GM04504 (cell line): ENCODE measurements around the gene KIF15.
"Not testable (repeated sequence)": the region's sequence is repeated elsewhere in the genome, so short reads cannot be mapped to it uniquely, and the experiment has no call there.

ENCODE experiments used
- DNase-seq: peaks from one replicate; pipeline ENCODE4 v3.0.0-alpha.2; 2012; ENCODE audit warnings: low read depth

KIF15 gene, protein sequence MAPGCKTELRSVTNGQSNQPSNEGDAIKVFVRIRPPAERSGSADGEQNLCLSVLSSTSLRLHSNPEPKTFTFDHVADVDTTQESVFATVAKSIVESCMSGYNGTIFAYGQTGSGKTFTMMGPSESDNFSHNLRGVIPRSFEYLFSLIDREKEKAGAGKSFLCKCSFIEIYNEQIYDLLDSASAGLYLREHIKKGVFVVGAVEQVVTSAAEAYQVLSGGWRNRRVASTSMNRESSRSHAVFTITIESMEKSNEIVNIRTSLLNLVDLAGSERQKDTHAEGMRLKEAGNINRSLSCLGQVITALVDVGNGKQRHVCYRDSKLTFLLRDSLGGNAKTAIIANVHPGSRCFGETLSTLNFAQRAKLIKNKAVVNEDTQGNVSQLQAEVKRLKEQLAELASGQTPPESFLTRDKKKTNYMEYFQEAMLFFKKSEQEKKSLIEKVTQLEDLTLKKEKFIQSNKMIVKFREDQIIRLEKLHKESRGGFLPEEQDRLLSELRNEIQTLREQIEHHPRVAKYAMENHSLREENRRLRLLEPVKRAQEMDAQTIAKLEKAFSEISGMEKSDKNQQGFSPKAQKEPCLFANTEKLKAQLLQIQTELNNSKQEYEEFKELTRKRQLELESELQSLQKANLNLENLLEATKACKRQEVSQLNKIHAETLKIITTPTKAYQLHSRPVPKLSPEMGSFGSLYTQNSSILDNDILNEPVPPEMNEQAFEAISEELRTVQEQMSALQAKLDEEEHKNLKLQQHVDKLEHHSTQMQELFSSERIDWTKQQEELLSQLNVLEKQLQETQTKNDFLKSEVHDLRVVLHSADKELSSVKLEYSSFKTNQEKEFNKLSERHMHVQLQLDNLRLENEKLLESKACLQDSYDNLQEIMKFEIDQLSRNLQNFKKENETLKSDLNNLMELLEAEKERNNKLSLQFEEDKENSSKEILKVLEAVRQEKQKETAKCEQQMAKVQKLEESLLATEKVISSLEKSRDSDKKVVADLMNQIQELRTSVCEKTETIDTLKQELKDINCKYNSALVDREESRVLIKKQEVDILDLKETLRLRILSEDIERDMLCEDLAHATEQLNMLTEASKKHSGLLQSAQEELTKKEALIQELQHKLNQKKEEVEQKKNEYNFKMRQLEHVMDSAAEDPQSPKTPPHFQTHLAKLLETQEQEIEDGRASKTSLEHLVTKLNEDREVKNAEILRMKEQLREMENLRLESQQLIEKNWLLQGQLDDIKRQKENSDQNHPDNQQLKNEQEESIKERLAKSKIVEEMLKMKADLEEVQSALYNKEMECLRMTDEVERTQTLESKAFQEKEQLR (N-terminal part only)

GRCh38 chr3:44761424-44762169 lies at the start of gene KIF15, which contains the start of gene KIAA1143:
Gene KIF15 (plus strand): TSS chr3:44761794. CDS start chr3:44761866, 72 bp downstream.
Gene KIAA1143 (minus strand): TSS chr3:44761619. CDS start chr3:44761602, 17 bp downstream.
- DNase-seq, result peak; percentile 88

DNA sequence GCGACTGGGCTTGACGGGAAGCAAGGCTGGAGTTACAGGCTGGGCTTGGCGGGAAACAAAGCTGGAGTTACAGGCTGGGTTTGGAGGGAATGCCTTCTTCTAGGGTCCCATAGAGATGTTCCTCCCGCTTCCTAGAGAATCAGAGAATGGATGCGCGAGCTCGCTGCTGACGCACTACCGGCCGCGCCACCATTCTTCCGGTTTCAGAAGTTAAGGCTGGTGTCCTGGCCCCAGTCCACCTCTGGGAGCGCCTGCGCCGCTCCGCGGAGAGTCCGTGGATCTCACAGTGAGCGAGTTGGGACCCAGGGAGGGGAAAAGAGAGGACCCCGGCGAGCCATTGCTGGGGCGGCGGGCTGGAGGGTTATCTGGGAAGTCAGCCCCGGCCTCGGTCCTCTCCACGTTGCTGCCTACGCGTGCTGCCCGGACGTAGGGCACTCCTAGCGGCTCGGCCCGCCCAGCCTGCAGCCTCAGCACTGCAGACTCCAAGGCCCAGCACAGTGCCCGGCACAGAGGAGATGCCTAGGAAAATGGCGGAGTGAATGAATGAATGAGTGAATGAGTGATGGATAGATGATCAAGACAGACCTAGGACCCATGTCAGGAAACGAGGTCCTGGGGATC lies 49.0 kb upstream of the KIF15 start, which contains the start of gene ZNF502:
Gene ZNF502, plus strand, starts transcription at position 206 of the 621 bp plus-strand sequence. CDS start 7,602 bp downstream, outside the sequence.
- DNase-seq, result peak; percentile 66

GRCh38 chr3:44721231-44722102 lies 40.1 kb upstream of the KIF15 start:
- no peak for DNase-seq

DNA sequence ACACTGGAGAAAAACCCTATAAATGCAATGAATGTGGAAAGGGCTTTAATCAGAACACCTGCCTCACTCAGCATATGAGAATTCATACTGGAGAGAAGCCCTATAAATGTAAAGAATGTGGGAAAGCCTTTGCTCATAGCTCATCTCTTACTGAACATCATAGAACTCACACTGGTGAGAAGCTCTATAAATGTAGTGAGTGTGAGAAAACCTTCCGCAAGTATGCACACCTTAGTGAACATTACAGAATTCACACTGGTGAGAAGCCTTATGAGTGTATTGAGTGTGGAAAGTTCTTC lies 39.5 kb upstream of the KIF15 start:
- no peak for DNase-seq

DNA sequence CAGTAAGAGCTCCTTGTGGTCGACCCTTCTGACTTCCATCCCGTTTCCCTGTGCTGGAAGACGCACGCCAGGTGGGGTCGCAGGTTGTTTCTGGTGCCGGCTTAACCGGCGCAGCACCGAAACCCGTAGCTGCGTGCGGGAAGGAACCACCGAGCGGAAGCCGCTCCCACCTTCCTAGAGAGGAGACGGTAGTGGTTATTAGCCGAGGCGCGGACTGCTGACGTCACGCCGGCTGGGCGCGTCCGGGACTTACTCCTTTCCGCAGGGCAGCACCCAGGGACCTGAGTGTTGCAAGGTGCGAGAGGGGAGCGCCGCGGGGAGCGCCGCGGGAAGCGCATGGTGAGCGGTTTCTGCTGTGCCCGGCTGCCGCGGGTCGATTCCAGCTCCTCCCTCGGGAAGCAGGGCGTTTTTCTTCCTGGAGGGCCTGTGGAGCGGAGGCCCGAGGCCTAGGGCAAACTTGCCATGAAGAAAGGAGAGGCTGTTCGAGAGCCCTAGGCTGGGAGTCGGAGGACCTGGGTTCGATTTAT lies 32.1 kb upstream of the KIF15 start, which contains the start of gene ZNF501:
Gene ZNF501, plus strand, starts transcription at position 252 of the 527 bp plus-strand sequence. CDS start 4,787 bp downstream, outside the sequence.
- DNase-seq, result peak; percentile 67

DNA sequence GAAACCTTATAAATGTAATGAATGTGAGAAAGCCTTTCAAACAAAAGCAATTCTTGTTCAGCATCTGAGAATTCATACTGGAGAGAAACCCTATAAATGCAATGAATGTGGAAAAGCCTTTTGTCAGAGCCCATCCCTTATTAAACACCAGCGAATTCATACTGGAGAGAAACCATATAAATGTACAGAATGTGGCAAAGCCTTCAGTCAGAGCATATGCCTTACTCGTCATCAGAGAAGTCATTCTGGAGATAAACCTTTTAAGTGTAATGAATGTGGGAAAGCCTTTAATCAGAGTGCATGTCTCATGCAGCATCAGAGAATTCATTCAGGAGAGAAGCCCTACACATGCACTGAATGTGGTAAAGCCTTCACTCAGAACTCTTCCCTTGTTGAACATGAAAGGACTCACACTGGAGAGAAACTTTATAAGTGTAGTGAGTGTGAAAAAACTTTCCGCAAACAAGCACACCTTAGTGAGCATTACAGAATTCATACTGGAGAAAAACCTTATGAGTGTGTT lies 26.9 kb upstream of the KIF15 start:
- DNase-seq, result no peak

DNA sequence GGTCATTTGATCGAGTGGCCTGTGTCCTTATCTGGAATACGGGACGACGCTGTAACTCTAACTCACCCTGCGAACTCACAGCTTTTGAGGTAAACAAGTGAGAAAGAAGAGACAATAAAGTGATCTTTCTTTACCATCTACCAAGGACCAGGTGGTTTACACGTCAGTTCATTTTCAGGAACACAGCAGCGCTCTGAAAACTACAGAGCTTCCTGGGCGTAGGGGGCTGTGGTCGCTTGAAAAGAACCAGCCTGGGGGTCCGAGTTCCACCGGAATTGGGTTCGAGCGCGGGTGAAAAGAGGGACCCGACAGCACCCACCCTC lies 532 bp upstream of the KIF15 start:
- no peak for DNase-seq

- DNase-seq, result no peak
These were observed 630 bp downstream of the KIF15 start for GRCh38 chr3:44762170-44762677.

GRCh38 chr3:44762690-44763089 lies 1.1 kb downstream of the KIF15 start:
- no peak for DNase-seq

DNA sequence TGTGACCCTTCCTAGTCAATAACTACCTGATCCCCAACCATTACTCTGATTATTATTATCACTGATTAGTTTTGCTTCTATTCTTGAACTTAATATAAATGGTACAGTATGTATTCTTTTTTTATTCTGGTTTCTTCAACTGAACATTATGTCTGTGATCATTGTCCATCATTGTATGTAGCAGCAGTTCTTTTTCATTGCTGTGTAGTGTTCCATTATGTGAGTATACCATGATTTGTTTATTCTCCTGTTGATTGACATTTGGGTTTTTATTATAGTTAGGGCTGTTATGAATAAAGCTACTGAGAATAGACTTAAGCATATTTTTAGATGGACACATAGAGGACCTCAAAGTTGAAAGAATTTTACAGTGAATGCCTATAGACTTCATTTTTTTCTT lies 2.7 kb downstream of the KIF15 start:
- DNase-seq, result no peak

DNA sequence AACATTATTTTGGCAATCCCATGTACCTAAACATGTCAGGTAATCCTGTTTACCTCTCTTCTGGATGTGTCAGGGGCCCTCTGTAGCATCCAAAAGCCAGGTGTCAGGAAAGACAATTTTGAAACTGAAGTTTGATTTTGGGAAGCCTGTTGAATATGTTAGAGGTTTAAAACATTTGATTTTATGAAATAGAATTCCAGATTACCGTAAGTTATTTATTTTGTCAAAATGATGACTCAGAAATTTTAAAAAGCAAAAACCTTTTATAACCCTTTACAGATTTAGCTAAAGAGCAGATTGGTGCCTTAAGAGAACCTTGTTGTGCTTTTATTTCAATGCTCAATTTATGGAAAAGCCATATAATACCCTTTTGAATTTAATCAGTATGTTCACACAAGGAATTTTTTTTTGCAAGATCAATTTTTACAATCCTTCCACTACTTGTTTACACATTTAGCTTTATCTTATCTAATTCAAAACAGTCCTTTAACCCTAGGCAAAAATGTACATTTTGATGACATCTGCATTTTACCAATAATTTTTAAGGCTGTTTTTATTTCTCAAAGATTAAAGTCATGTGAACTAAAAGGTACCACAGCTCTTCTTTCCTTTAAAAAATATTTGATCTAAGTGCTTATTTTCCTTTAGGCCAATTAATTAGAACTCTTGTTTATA lies 10.0 kb downstream of the KIF15 start:
- DNase-seq, result no peak

- DNase-seq, result no peak
These were observed 10.5 kb downstream of the KIF15 start for GRCh38 chr3:44772099-44772442.

- DNase-seq, result no peak
These were observed 21.3 kb downstream of the KIF15 start for GRCh38 chr3:44782891-44783290.

GRCh38 chr3:44795197-44795596 lies 33.6 kb downstream of the KIF15 start:
- peak; percentile 1 for DNase-seq

GRCh38 chr3:44802011-44802410 lies 40.4 kb downstream of the KIF15 start:
- no peak for DNase-seq

DNA sequence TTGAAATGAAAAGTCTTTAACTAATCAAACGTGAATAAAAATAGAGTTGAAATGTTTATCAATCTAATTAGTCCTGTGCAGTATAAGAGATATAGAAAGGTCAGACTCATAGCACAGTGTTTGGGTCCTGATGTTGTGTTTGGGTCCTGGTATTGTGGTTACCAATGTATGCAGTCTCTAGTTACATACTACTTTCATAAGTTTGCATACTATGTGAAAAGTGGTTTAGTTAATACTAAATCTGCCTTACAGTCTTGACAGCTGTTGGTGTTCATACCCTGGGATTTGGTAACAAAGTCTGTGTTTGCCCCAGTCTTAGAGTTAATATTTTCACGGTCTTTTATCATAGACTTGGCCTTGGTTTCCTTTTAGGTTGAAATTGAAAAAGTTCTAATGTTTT lies 41.7 kb downstream of the KIF15 start:
- DNase-seq, result no peak

- no peak for DNase-seq
These were observed 44.4 kb downstream of the KIF15 start for GRCh38 chr3:44805960-44806359.

DNA sequence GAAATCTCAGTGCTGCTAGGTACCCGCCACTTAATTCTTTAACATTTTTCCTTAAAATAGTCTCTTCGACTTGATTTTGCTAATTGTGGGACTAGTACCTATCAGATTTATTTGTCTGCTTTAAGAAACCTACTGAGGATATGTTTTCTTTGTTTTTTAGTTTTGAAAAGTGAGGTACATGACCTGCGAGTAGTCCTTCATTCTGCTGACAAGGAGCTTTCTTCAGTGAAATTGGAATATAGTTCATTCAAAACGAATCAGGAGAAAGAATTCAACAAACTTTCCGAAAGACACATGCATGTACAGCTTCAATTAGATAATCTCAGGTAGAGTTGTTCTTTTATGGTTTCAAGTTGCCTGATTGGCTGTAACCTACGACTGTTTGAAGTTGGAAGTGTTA lies 53.2 kb downstream of the KIF15 start:
- no peak for DNase-seq

DNA sequence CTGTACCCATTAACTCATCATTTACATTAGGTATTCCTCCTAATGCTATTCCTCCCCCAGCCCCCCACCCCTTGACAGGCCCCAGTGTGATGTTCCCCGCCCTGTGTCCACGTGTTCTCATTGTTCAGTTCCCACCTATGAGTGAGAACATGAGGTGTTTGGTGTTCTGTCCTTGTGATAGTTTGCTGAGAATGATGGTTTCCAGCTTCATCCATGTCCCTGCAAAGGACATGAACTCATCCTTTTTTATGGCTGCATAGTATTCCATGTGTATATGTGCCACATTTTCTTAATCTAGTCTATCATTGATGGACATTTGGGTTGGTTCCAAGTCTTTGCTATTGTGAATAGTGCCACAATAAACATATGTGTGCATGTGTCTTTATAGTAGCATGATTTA lies 54.7 kb downstream of the KIF15 start:
- not testable (repeated sequence) for DNase-seq
